NB4 (cell line): Measurements from ENCODE around the gene CA5A.
"Not testable (repeated sequence)": the region's sequence is repeated elsewhere in the genome, so short reads cannot be mapped to it uniquely, and the experiment has no call there.

Experiments
- DNase-seq: peaks from one replicate; pipeline ENCODE4 v3.0.0; 2010; ENCODE audit warnings: low read depth
- H3K4me3 ChIP-seq: one replicate; pipeline ENCODE4 v1.5.1; 2011; ENCODE audit warnings: mild to moderate bottlenecking, low read depth, low read length, moderate library complexity
- CTCF ChIP-seq: IDR thresholded peaks from one replicate; pipeline ENCODE4 v1.5.1; 2012; ENCODE audit warnings: low read depth, low read length
- MYC ChIP-seq: IDR thresholded peaks from 2 replicates; pipeline ENCODE4 v1.6.1; 2011; ENCODE audit warnings: low read depth, low read length
- POLR2A ChIP-seq: IDR thresholded peaks from 2 replicates; pipeline ENCODE4 v1.6.1; 2011; ENCODE audit warnings: mild to moderate bottlenecking; ENCODE audit not compliant: insufficient read length; ENCODE audit errors: extremely low read depth
- TF ChIP-seq, protein P1 (sequence below): IDR thresholded peaks from 2 replicates; pipeline ENCODE4 v1.6.1; 2011; ENCODE audit warnings: low read depth, low read length

CA5A gene

GRCh38 chr16:87897521-87898505, 38.5 kb downstream of the CA5A start:
- TF ChIP-seq POLR2A (no peak), CTCF (no peak), MYC (no peak)
- TF ChIP-seq, protein P1, sequence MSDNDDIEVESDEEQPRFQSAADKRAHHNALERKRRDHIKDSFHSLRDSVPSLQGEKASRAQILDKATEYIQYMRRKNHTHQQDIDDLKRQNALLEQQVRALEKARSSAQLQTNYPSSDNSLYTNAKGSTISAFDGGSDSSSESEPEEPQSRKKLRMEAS, result no peak
- no peak for DNase-seq
- no peak overlapping the region for H3K4me3 ChIP-seq

- DNase-seq, H3K4me3 ChIP-seq: not testable (repeated sequence)
Observed at GRCh38 chr16:87896924-87897520, 39.3 kb downstream of the CA5A start.

- TF ChIP-seq, protein P1, result peak; percentile 38
- TF ChIP-seq MYC, result peak; percentile 66; the same call in 1 of the 2 replicates
- H3K4me3 ChIP-seq, result not testable (repeated sequence)
- DNase-seq, result peak; percentile 64
Observed at GRCh38 chr16:87896176-87896890, 40.0 kb downstream of the CA5A start.

- peak; percentile 91 for DNase-seq
- no peak overlapping the region for H3K4me3 ChIP-seq
- TF ChIP-seq POLR2A (no peak), MYC (peak; percentile 64), CTCF (no peak)
- TF ChIP-seq, protein P1, result peak; percentile 29; the same call in 1 of the 2 replicates
Observed at GRCh38 chr16:87895641-87896141, 40.6 kb downstream of the CA5A start.

GRCh38 chr16:87894005-87894404, 42.3 kb downstream of the CA5A start:
- not testable (repeated sequence) for H3K4me3 ChIP-seq, DNase-seq

GRCh38 chr16:87891764-87892163, 44.6 kb downstream of the CA5A start:
- TF ChIP-seq POLR2A (no peak), MYC (no peak), CTCF (no peak)
- TF ChIP-seq, protein P1, result no peak
- H3K4me3 ChIP-seq, result no peak overlapping the region
- no peak for DNase-seq

DNA sequence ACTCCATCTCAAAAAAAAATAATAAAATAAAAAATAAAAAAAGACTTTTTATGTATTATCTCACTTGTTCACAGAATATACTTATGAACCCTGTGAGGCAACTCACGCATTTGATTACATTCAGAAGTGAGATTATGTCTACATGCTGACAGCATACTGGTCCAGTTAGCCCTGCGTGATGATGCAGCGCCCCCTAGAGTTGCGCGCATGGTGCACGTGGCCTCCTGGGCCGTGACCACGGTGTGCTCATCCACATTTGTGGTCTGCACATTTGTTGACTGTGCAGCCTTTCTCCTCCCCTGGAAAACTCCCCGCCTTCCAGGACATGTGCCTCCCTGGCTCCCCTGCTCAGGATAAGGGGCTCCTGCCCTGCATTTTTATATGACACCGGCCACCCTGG, 46.6 kb downstream of the CA5A start:
- not testable (repeated sequence) for H3K4me3 ChIP-seq
- peak; percentile 66 for DNase-seq
- TF ChIP-seq, protein P1, result peak; percentile 8; the same call in 1 of the 2 replicates
- TF ChIP-seq CTCF, result peak; percentile 30

- not testable (repeated sequence) for DNase-seq, H3K4me3 ChIP-seq
Observed at GRCh38 chr16:87888346-87888745, 48.0 kb downstream of the CA5A start.

- not testable (repeated sequence) for DNase-seq, H3K4me3 ChIP-seq
Observed at GRCh38 chr16:87887931-87888330, 48.4 kb downstream of the CA5A start.

DNA sequence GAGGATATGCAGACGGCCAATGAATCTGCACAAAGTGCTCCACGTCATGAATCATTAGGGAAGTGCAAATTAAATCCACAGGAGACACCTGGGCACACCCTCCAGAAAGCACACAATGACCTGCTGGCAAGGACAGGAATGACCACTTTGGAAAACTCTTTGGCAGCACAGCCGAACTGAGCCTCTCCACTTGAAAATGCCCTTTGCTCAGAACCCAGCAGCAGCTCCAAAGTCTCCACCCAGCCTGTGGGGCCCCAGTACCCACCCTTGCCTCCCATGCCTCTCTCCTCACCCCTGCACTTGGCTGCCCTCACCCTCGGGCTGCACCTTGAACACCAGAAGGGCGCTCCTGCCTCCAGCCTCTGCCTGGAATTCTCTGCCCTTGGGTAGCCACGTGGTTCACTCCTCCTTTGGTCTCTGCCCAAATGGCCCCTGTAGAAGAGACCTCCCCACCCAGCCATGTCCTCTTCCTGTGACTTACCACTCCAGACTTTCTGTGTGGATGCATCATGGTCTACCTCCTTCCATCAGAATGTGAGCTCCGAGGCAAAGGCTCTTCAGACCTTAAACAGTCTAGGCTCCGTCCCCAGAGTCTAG, 50.9 kb downstream of the CA5A start:
- not testable (repeated sequence) for H3K4me3 ChIP-seq, DNase-seq
